Nephron (organoid): ENCODE data around the gene ZNF670.

ENCODE experiments used
- H3K27ac Mint-ChIP-seq, 3 experiments: 2 replicates each; pipeline ENCODE4 v1.8.0; 2020; ENCODE audit warnings: mixed read lengths in 3 of 3, mild to moderate bottlenecking in 2 of 3, moderate library complexity in 1 of 3
- H3K27me3 Mint-ChIP-seq: 2 replicates; pipeline ENCODE4 v1.8.0; 2021; ENCODE audit warnings: low read depth, mild to moderate bottlenecking, moderate library complexity, mixed read lengths
- H3K36me3 Mint-ChIP-seq: 2 replicates; pipeline ENCODE4 v1.8.0; 2020; ENCODE audit warnings: low read depth, mixed read lengths
- H3K4me1 Mint-ChIP-seq: 2 replicates; pipeline ENCODE4 v1.8.0; 2020; ENCODE audit warnings: mixed read lengths
- H3K4me3 Mint-ChIP-seq, 3 experiments: 2 replicates each; pipeline ENCODE4 v1.8.0; 2020; ENCODE audit warnings: mild to moderate bottlenecking in 3 of 3, mixed read lengths in 3 of 3, moderate library complexity in 2 of 3
- H3K9me3 Mint-ChIP-seq: 2 replicates; pipeline ENCODE4 v1.8.0; 2020; ENCODE audit warnings: mixed read lengths
- TF ChIP-seq, protein P1 (sequence below), 3 experiments: fragments of 200-600 bp; sonication (generic); IDR thresholded peaks; one replicate each; pipeline ENCODE4 v1.5.0; 2021; ENCODE audit warnings: antibody characterized with exemption in 3 of 3; ENCODE audit not compliant: unreplicated experiment in 3 of 3

ZNF670 gene

GRCh38 chr1:247118946-247119446, 40.4 kb upstream of the ZNF670 start:
- TF ChIP-seq, protein P1, sequence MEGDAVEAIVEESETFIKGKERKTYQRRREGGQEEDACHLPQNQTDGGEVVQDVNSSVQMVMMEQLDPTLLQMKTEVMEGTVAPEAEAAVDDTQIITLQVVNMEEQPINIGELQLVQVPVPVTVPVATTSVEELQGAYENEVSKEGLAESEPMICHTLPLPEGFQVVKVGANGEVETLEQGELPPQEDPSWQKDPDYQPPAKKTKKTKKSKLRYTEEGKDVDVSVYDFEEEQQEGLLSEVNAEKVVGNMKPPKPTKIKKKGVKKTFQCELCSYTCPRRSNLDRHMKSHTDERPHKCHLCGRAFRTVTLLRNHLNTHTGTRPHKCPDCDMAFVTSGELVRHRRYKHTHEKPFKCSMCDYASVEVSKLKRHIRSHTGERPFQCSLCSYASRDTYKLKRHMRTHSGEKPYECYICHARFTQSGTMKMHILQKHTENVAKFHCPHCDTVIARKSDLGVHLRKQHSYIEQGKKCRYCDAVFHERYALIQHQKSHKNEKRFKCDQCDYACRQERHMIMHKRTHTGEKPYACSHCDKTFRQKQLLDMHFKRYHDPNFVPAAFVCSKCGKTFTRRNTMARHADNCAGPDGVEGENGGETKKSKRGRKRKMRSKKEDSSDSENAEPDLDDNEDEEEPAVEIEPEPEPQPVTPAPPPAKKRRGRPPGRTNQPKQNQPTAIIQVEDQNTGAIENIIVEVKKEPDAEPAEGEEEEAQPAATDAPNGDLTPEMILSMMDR (IDR thresholded peaks at IDR 0.05; ENCODE audit: unreplicated experiment in 3 of 3) = no peak
- H3K27ac Mint-ChIP-seq = no peak overlapping the region
- peaks cover 8% of the 10 kb centered on the region for H3K9me3 Mint-ChIP-seq
- no peaks in the 10 kb centered on the region for H3K4me1 Mint-ChIP-seq
- H3K36me3 Mint-ChIP-seq = peaks cover 7% of the 10 kb centered on the region
- H3K27me3 Mint-ChIP-seq = peaks cover under 1% of the 10 kb centered on the region
- H3K4me3 Mint-ChIP-seq = no peak overlapping the region

- peaks cover 5% of the 10 kb centered on the region for H3K4me1 Mint-ChIP-seq
- TF ChIP-seq, protein P1 (IDR thresholded peaks at IDR 0.05; ENCODE audit: unreplicated experiment in 3 of 3) = no peak
- peaks cover 3% of the 10 kb centered on the region for H3K36me3 Mint-ChIP-seq
- peaks cover 2% of the 10 kb centered on the region for H3K9me3 Mint-ChIP-seq
- H3K4me3 Mint-ChIP-seq = no peak overlapping the region
- H3K27me3 Mint-ChIP-seq = peaks cover 3% of the 10 kb centered on the region
- H3K27ac Mint-ChIP-seq = no peak overlapping the region
Observed at GRCh38 chr1:247115545-247115944, 36.9 kb upstream of the ZNF670 start.

DNA sequence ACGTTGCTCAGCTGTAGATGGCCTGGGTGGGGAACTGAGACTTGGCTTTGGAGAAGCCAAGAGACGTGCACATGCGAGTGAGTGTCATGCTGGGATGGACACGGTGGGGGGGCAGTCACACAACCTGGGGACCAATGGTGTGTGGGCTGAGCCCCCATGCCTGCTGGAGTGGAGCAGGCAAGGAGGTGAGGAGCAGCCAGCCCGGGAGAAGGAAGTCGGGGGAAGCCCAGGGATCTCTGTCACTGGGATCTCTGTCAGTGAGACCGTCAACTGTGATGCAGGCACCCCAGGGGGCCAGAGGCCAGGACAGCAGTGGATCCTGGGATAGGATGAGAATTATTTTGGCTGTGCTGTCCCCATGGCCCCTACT, 36.5 kb upstream of the ZNF670 start:
- Mint-ChIP-seq H3K4me1 (peaks cover 6% of the 10 kb centered on the region), H3K9me3 (peaks cover 2% of the 10 kb centered on the region), H3K27me3 (peaks cover 3% of the 10 kb centered on the region), H3K27ac (no peak overlapping the region), H3K4me3 (peak overlapping the region in 2 of 3 experiments; percentile 33 to 44), H3K36me3 (peaks cover 3% of the 10 kb centered on the region)
- TF ChIP-seq, protein P1 (IDR thresholded peaks at IDR 0.05; ENCODE audit: unreplicated experiment in 3 of 3) = no peak

DNA sequence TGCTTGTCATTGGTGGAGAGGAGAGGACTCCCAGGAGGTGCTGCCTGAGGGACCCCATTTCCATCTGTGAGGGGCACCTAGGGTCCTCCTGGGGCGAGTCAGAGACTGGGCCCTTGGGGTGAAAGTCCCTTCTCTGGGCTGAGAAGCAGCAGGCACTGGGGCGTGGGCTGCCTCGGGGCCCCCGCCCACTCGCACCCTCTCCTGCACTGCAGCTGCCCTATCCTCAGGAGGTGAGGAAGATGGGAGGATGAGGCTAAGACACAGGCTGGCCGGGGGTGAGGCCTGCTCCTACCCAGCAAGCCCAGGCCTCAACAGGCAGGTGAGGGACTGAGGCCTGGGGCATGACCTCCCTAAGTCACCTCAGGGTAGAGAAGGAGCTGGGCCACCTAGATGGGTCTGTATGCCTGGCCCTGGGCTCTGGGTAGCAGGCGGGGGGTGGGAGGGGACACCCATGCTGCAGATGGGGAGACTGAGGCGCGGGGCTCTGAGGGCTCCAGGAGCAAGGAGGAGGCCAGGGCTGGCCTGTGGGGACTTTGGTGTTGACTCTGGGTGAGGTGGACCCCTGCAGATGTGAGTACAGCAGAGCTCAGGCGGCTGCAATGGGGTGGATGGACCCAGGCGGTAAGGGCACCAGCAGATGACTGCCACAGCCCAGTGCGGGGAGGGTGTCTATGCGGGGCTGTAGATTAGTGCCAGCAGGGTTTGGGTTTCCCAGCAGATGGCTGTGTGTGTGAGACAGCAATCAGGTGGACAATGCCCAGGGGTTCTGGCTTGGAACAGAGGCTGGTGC, 35.9 kb upstream of the ZNF670 start:
- H3K27ac Mint-ChIP-seq = no peak overlapping the region
- H3K4me3 Mint-ChIP-seq = peak overlapping the region in 2 of 3 experiments; percentile 83 to 86
- H3K9me3 Mint-ChIP-seq = peaks cover 2% of the 10 kb centered on the region
- peaks cover 7% of the 10 kb centered on the region for H3K36me3 Mint-ChIP-seq
- H3K27me3 Mint-ChIP-seq = peaks cover 3% of the 10 kb centered on the region
- TF ChIP-seq, protein P1 (IDR thresholded peaks at IDR 0.05; ENCODE audit: unreplicated experiment in 3 of 3) = no peak
- peaks cover 10% of the 10 kb centered on the region for H3K4me1 Mint-ChIP-seq

DNA sequence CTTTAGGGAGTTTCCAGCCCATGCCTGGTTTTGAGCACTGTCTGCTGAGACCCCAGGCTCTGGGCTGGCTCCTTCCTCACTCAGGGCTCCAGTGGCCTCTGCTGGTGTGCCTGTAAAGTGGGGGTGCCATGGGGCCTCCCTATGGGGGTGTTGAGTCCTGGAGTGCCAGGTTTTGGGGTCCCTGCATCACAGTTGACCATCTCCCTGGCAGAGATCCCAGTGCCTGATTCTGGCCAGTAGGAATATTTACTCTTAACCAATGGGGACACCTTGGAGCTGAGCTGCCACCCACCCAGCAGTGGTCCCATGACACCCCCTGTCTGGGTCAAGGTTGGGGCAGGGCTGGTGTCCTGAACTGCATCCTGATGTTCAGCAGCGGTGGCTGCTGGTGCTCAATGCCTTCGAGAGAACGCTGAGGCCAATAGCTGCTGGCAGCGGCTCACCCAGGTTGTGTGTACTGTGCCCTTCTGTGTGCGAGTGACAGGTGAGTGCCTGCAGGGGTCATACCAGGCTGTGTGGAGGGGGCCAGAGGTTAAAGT, 35.2 kb upstream of the ZNF670 start:
- TF ChIP-seq, protein P1 (IDR thresholded peaks at IDR 0.05; ENCODE audit: unreplicated experiment in 3 of 3) = no peak
- Mint-ChIP-seq H3K27ac (peak overlapping the region in 1 of 3 experiments; percentile 25), H3K9me3 (peaks cover 2% of the 10 kb centered on the region), H3K36me3 (peaks cover 11% of the 10 kb centered on the region), H3K4me3 (peak overlapping the region; percentile 66 to 86 (median 83)), H3K27me3 (peaks cover 3% of the 10 kb centered on the region), H3K4me1 (peaks cover 11% of the 10 kb centered on the region)
